H9 (cell line): ENCODE data around the gene HSPB3. TPM values are rescaled to one million over a fixed set of nuclear protein-coding genes. Genes with fewer than 3 reads are reported as not detected.

ENCODE experiments used
- DNase-seq: peaks from one replicate; pipeline ENCODE4 v3.0.0-alpha.2; 2017
- H2AFZ ChIP-seq: one replicate; pipeline ENCODE4 v1.6.1; 2013; ENCODE audit warnings: mild to moderate bottlenecking, low read length, control low read depth, moderate library complexity
- H2AK5ac ChIP-seq: 2 replicates; pipeline ENCODE4 v1.6.1; 2013; ENCODE audit warnings: low read length, control low read depth, mixed read lengths; ENCODE audit not compliant: insufficient read length
- H2BK120ac ChIP-seq: one replicate; pipeline ENCODE4 v1.6.1; 2013; ENCODE audit warnings: low read depth, mild to moderate bottlenecking, low read length, control low read depth, inconsistent platforms; ENCODE audit not compliant: poor library complexity, severe bottlenecking
- H2BK12ac ChIP-seq: 2 replicates; pipeline ENCODE4 v1.6.1; 2013; ENCODE audit warnings: low read length, control low read depth, mixed read lengths, low read depth; ENCODE audit not compliant: insufficient read length
- H2BK15ac ChIP-seq: 2 replicates; pipeline ENCODE4 v1.6.1; 2013; ENCODE audit warnings: low read depth, low read length, control low read depth
- H2BK20ac ChIP-seq: one replicate; pipeline ENCODE4 v1.6.1; 2013; ENCODE audit warnings: low read depth, mild to moderate bottlenecking, low read length, control low read depth, inconsistent platforms; ENCODE audit not compliant: poor library complexity, severe bottlenecking
- H2BK5ac ChIP-seq: 2 replicates; pipeline ENCODE4 v1.6.1; 2013; ENCODE audit warnings: low read length, control low read depth, mixed read lengths; ENCODE audit not compliant: insufficient read length
- H3K14ac ChIP-seq: 2 replicates; pipeline ENCODE4 v1.6.1; 2013; ENCODE audit warnings: low read length, control low read depth; ENCODE audit not compliant: insufficient read depth
- H3K18ac ChIP-seq: 2 replicates; pipeline ENCODE4 v1.6.1; 2013; ENCODE audit warnings: low read depth, mild to moderate bottlenecking, mixed read lengths, low read length, control low read depth; ENCODE audit not compliant: insufficient read length
- H3K23ac ChIP-seq: 2 replicates; pipeline ENCODE4 v1.6.1; 2013; ENCODE audit warnings: low read length, control low read depth, mixed read lengths, low read depth; ENCODE audit not compliant: insufficient read length
- H3K23me2 ChIP-seq: 2 replicates; pipeline ENCODE4 v1.6.1; 2013; ENCODE audit warnings: low read depth, mild to moderate bottlenecking, mixed read lengths, low read length, control low read depth; ENCODE audit not compliant: insufficient read length, poor library complexity, severe bottlenecking
- H3K27ac ChIP-seq: 2 replicates; pipeline ENCODE4 v1.5.1; 2013; ENCODE audit warnings: low read length, control low read depth, mixed read lengths, low read depth; ENCODE audit not compliant: insufficient read length
- H3K27me3 ChIP-seq: 2 replicates; pipeline ENCODE4 v1.6.1; 2013; ENCODE audit warnings: low read length, control low read depth, inconsistent platforms; ENCODE audit not compliant: insufficient read depth
- H3K4ac ChIP-seq: 2 replicates; pipeline ENCODE4 v1.6.1; 2013; ENCODE audit warnings: low read depth, mild to moderate bottlenecking, control low read depth, inconsistent platforms, low read length, moderate library complexity
- H3K4me1 ChIP-seq: 2 replicates; pipeline ENCODE4 v1.6.1; 2013; ENCODE audit warnings: low read length, control low read depth, inconsistent platforms; ENCODE audit not compliant: insufficient read depth
- H3K4me2 ChIP-seq: 2 replicates; pipeline ENCODE4 v1.6.1; 2013; ENCODE audit warnings: low read length, control low read depth, mixed read lengths; ENCODE audit not compliant: insufficient read length, insufficient read depth
- H3K56ac ChIP-seq: 2 replicates; pipeline ENCODE4 v1.6.1; 2013; ENCODE audit warnings: low read depth, mild to moderate bottlenecking, mixed read lengths, low read length, control low read depth; ENCODE audit not compliant: insufficient read length
- H3K79me1 ChIP-seq: 2 replicates; pipeline ENCODE4 v1.6.1; 2013; ENCODE audit warnings: low read depth, mild to moderate bottlenecking, moderate library complexity, low read length, control low read depth, inconsistent platforms; ENCODE audit not compliant: insufficient read depth, poor library complexity, severe bottlenecking
- H3K79me2 ChIP-seq: 2 replicates; pipeline ENCODE4 v1.6.1; 2013; ENCODE audit warnings: low read length, control low read depth, inconsistent platforms; ENCODE audit not compliant: insufficient read depth
- H3K9ac ChIP-seq: 2 replicates; pipeline ENCODE4 v1.6.1; 2013; ENCODE audit warnings: low read length, control low read depth, mixed read lengths; ENCODE audit not compliant: insufficient read length; ENCODE audit errors: extremely low read depth
- H3K9me3 ChIP-seq: one replicate; pipeline ENCODE4 v1.6.1; 2013; ENCODE audit warnings: low read depth, low read length, inconsistent platforms; ENCODE audit not compliant: control insufficient read depth
- H3T11ph ChIP-seq: one replicate; pipeline ENCODE4 v1.6.1; 2013; ENCODE audit warnings: mild to moderate bottlenecking, low read length, control low read depth, inconsistent platforms
- H4K20me1 ChIP-seq: one replicate; pipeline ENCODE4 v1.6.1; 2013; ENCODE audit not compliant: control insufficient read depth, insufficient read length, insufficient read depth
- H4K5ac ChIP-seq: 2 replicates; pipeline ENCODE4 v1.6.1; 2013; ENCODE audit warnings: low read depth, mild to moderate bottlenecking, mixed read lengths, low read length, control low read depth; ENCODE audit not compliant: insufficient read length
- H4K8ac ChIP-seq: replicated peaks from 2 replicates; pipeline ENCODE4 v1.6.1; 2013; ENCODE audit warnings: low read length, control low read depth, mixed read lengths, low read depth; ENCODE audit not compliant: insufficient read length
- H4K91ac ChIP-seq: 2 replicates; pipeline ENCODE4 v1.6.1; 2013; ENCODE audit warnings: low read depth, mild to moderate bottlenecking, moderate library complexity, mixed read lengths, low read length, control low read depth; ENCODE audit not compliant: insufficient read length
- H3K27ac Mint-ChIP-seq, 3 experiments: 2 replicates in 2 of 3; 3 replicates in 1 of 3; pipeline ENCODE4 v1.8.0; 2020 to 2021; ENCODE audit warnings: mixed read lengths in 3 of 3, mild to moderate bottlenecking in 1 of 3, moderate library complexity in 1 of 3
- H3K27me3 Mint-ChIP-seq: 2 replicates; pipeline ENCODE4 v1.8.0; 2021; ENCODE audit warnings: low read depth, mild to moderate bottlenecking, moderate library complexity, mixed read lengths
- H3K36me3 Mint-ChIP-seq, 3 experiments: 2 replicates in 2 of 3; 3 replicates in 1 of 3; pipeline ENCODE4 v1.8.0; 2020 to 2021; ENCODE audit warnings: low read depth in 3 of 3, mixed read lengths in 3 of 3; ENCODE audit not compliant: insufficient read depth in 1 of 3
- H3K4me1 Mint-ChIP-seq, 2 experiments: 2 replicates each; pipeline ENCODE4 v1.8.0; 2020; ENCODE audit warnings: mixed read lengths in 2 of 2
- H3K4me3 Mint-ChIP-seq, 2 experiments: 2 replicates in 1 of 2; 3 replicates in 1 of 2; pipeline ENCODE4 v1.8.0; 2020 to 2021; ENCODE audit warnings: mild to moderate bottlenecking in 2 of 2, mixed read lengths in 2 of 2, moderate library complexity in 1 of 2
- H3K9me3 Mint-ChIP-seq, 2 experiments: 2 replicates in 1 of 2; 3 replicates in 1 of 2; pipeline ENCODE4 v1.8.0; 2020; ENCODE audit warnings: mild to moderate bottlenecking in 2 of 2, mixed read lengths in 2 of 2, moderate library complexity in 1 of 2
- WGBS: extraction: QIAGEN DNeasy Blood & Tissue Kit; methylation state at CpG from one replicate; pipeline ENCODE4 v1.1.7; 2013; ENCODE audit warnings: missing lambda C conversion rate, low lambda C conversion rate, mixed read lengths; ENCODE audit not compliant: insufficient read length; ENCODE audit errors: extremely low coverage; 5-methylcytosine and 5-hydroxymethylcytosine counted together
- total RNA-seq: library from RNA; stranded (reverse); gene quantifications from 2 replicates; pipeline ENCODE4 v1.2.1, GENCODE V29; 2021
- TF ChIP-seq, protein P1 (sequence below): fragments of 200-600 bp; sonication (generic); conservative IDR thresholded peaks from 3 replicates; pipeline ENCODE4 v1.8.0; 2021; ENCODE audit warnings: antibody characterized with exemption, mild to moderate bottlenecking

Gene HSPB3
- total RNA-seq, 1 experiment from 2014 or later = not detected

- Histone ChIP-seq H3K27me3 (no peaks in the 10 kb centered on the region), H3K27ac (no peak overlapping the region), H2BK15ac (no peak overlapping the region), H4K91ac (no peak overlapping the region), H3K4ac (no peak overlapping the region), H3K4me2 (no peak overlapping the region), H2AFZ (no peak overlapping the region), H4K5ac (no peak overlapping the region), H2BK20ac (no peak overlapping the region), H3K9ac (no peak overlapping the region), H4K8ac (no peak overlapping the region), H3K79me1 (no peaks in the 10 kb centered on the region), H4K20me1 (no peaks in the 10 kb centered on the region), H2AK5ac (no peak overlapping the region), H3K79me2 (no peaks in the 10 kb centered on the region), H3K56ac (no peak overlapping the region), H3K14ac (no peak overlapping the region), H2BK12ac (no peak overlapping the region), H3K18ac (no peak overlapping the region), H2BK120ac (no peak overlapping the region), H3K23ac (no peak overlapping the region), H3K23me2 (no peaks in the 10 kb centered on the region), H2BK5ac (no peak overlapping the region), H3K9me3 (no peaks in the 10 kb centered on the region), H3T11ph (no peak overlapping the region), H3K4me1 (no peaks in the 10 kb centered on the region)
- no CpG with 5 or more reads among the region's 1 CpG for WGBS
- no peaks in the 10 kb centered on the region for H3K4me1 Mint-ChIP-seq
- H3K27ac Mint-ChIP-seq = no peak overlapping the region
- H3K27me3 Mint-ChIP-seq = no peaks in the 10 kb centered on the region; the same call in 1 of the 2 replicates
- H3K4me3 Mint-ChIP-seq = no peak overlapping the region
- TF ChIP-seq, protein P1, sequence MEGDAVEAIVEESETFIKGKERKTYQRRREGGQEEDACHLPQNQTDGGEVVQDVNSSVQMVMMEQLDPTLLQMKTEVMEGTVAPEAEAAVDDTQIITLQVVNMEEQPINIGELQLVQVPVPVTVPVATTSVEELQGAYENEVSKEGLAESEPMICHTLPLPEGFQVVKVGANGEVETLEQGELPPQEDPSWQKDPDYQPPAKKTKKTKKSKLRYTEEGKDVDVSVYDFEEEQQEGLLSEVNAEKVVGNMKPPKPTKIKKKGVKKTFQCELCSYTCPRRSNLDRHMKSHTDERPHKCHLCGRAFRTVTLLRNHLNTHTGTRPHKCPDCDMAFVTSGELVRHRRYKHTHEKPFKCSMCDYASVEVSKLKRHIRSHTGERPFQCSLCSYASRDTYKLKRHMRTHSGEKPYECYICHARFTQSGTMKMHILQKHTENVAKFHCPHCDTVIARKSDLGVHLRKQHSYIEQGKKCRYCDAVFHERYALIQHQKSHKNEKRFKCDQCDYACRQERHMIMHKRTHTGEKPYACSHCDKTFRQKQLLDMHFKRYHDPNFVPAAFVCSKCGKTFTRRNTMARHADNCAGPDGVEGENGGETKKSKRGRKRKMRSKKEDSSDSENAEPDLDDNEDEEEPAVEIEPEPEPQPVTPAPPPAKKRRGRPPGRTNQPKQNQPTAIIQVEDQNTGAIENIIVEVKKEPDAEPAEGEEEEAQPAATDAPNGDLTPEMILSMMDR = no peak
- no peaks in the 10 kb centered on the region for H3K36me3 Mint-ChIP-seq
- H3K9me3 Mint-ChIP-seq = peaks cover 0 to 3% of the 10 kb centered on the region in 2 experiments; a peak in 2 of 5 replicates
- no peak for DNase-seq
Observed at GRCh38 chr5:54491326-54491725, 35.8 kb downstream of the HSPB3 start.
